CD4-positive, alpha-beta T cell treated with Interleukin-6 for 4 hours (primary cell): Measurements from ENCODE around the gene PARP1.
"Not testable (repeated sequence)": the region's sequence is repeated elsewhere in the genome, so short reads cannot be mapped to it uniquely, and the experiment has no call there.

Source experiments
- DNase-seq: peaks from one replicate; pipeline ENCODE4 v3.0.0-alpha.2; 2020; ENCODE audit warnings: mixed read lengths

PARP1 gene

GRCh38 chr1:226407497-226408284 lies at the start of gene PARP1:
PARP1 (minus strand) TSS chr1:226408093; CDS start chr1:226407929, 164 bp downstream.
- peak; percentile 91 for DNase-seq

GRCh38 chr1:226457307-226457712 lies 49.4 kb upstream of the PARP1 start:
- peak; percentile 71 for DNase-seq

- no peak for DNase-seq
Observed at GRCh38 chr1:226455843-226456242, 48.0 kb upstream of the PARP1 start.

- DNase-seq = no peak
Observed at GRCh38 chr1:226454349-226454748, 46.5 kb upstream of the PARP1 start.

- no peak for DNase-seq
Observed at GRCh38 chr1:226453015-226453704, 45.3 kb upstream of the PARP1 start.

GRCh38 chr1:226450688-226451087 lies 42.8 kb upstream of the PARP1 start:
- no peak for DNase-seq

GRCh38 chr1:226449823-226450222 lies 41.9 kb upstream of the PARP1 start:
- no peak for DNase-seq

GRCh38 chr1:226447932-226448665 lies 40.2 kb upstream of the PARP1 start:
- DNase-seq = no peak

- no peak for DNase-seq
Observed at GRCh38 chr1:226446094-226446493, 38.2 kb upstream of the PARP1 start.

GRCh38 chr1:226444901-226445300 lies 37.0 kb upstream of the PARP1 start:
- DNase-seq = peak; percentile 77

- no peak for DNase-seq
Observed at GRCh38 chr1:226443439-226443838, 35.5 kb upstream of the PARP1 start.

- no peak for DNase-seq
Observed at GRCh38 chr1:226443033-226443432, 35.1 kb upstream of the PARP1 start.

- no peak for DNase-seq
Observed at GRCh38 chr1:226441629-226442028, 33.7 kb upstream of the PARP1 start.

GRCh38 chr1:226440512-226440911 lies 32.6 kb upstream of the PARP1 start:
- DNase-seq = no peak

GRCh38 chr1:226438007-226438406 lies 30.1 kb upstream of the PARP1 start:
- DNase-seq = no peak

- no peak for DNase-seq
Observed at GRCh38 chr1:226436855-226437491, 29.1 kb upstream of the PARP1 start.

GRCh38 chr1:226436472-226436854 lies 28.6 kb upstream of the PARP1 start:
- no peak for DNase-seq

GRCh38 chr1:226433341-226433720 lies 25.4 kb upstream of the PARP1 start:
- no peak for DNase-seq

- DNase-seq = no peak
Observed at GRCh38 chr1:226432586-226433340, 24.9 kb upstream of the PARP1 start.

GRCh38 chr1:226431898-226432297 lies 24.0 kb upstream of the PARP1 start:
- DNase-seq = not testable (repeated sequence)

- DNase-seq = no peak
Observed at GRCh38 chr1:226429858-226430715, 22.2 kb upstream of the PARP1 start.
